H1 (cell line): ENCODE measurements around the gene ABCC9. TPM values are rescaled to one million over a fixed set of nuclear protein-coding genes. Genes with fewer than 3 reads are reported as not detected.

ENCODE experiments used
- CTCF ChIA-PET: fragments of 300-600 bp; sonication (Branson Sonifier 250); formaldehyde crosslinking; loops from one replicate; lab custom pipeline; 2021; ENCODE audit not compliant: partially characterized antibody; lab: Charles Lee
- POLR2A ChIA-PET: fragments of 300-600 bp; sonication (Branson Sonifier 250); formaldehyde crosslinking; loops from one replicate; lab custom pipeline; 2021; ENCODE audit warnings: inconsistent platforms; ENCODE audit not compliant: partially characterized antibody; lab: Charles Lee
- DNase-seq, 2 experiments: peaks; one replicate each; pipeline versions ENCODE4 v3.0.0 to v3.0.0-alpha.2; 2010 to 2022; ENCODE audit warnings: low spot score in 2 of 2, low read depth in 1 of 2, mixed read lengths in 1 of 2
- FAIRE-seq: peaks from 2 replicates; lab custom pipeline; 2011; peaks lifted over from hg19 to GRCh38; lab: Jason Lieb, UNC
- H2AFZ ChIP-seq: 2 replicates; pipeline ENCODE4 v1.8.1; 2012; ENCODE audit warnings: low read length, inconsistent platforms
- H2AK5ac ChIP-seq: 2 replicates; pipeline ENCODE4 v1.6.1; 2013; ENCODE audit warnings: low read depth, low read length
- H2BK120ac ChIP-seq: replicated peaks from 2 replicates; pipeline ENCODE3; 2013; ENCODE audit warnings: low read depth, low read length, inconsistent platforms
- H2BK12ac ChIP-seq: 2 replicates; pipeline ENCODE4 v1.6.1; 2013; ENCODE audit warnings: low read depth, low read length
- H2BK15ac ChIP-seq: 2 replicates; pipeline ENCODE4 v1.6.1; 2013; ENCODE audit warnings: low read length
- H2BK20ac ChIP-seq: 2 replicates; pipeline ENCODE4 v1.6.1; 2013; ENCODE audit warnings: low read length
- H2BK5ac ChIP-seq: 2 replicates; pipeline ENCODE4 v1.6.1; 2013; ENCODE audit warnings: low read depth, low read length
- H3K14ac ChIP-seq: 2 replicates; pipeline ENCODE4 v1.6.1; 2013; ENCODE audit warnings: inconsistent platforms; ENCODE audit not compliant: insufficient read length
- H3K18ac ChIP-seq: 2 replicates; pipeline ENCODE4 v1.6.1; 2013; ENCODE audit warnings: low read length; ENCODE audit errors: extremely low read depth
- H3K23ac ChIP-seq: 2 replicates; pipeline ENCODE4 v1.6.1; 2013; ENCODE audit warnings: inconsistent platforms; ENCODE audit not compliant: insufficient read length
- H3K23me2 ChIP-seq: 2 replicates; pipeline ENCODE4 v1.6.1; 2013; ENCODE audit warnings: low read depth, low read length
- H3K27ac ChIP-seq: 2 replicates; pipeline ENCODE4 v1.6.1; 2011; ENCODE audit warnings: low read depth, low read length, inconsistent platforms
- H3K27me3 ChIP-seq, 4 experiments: replicated peaks in 1 of 4; 1 replicate in 1 of 4; 2 replicates in 3 of 4; pipeline versions ENCODE4 v1.6.1 to v1.8.1; 2011 to 2013; ENCODE audit warnings: low read length in 3 of 4, mild to moderate bottlenecking in 3 of 4, inconsistent platforms in 2 of 4, mixed read lengths in 2 of 4, moderate library complexity in 1 of 4; ENCODE audit not compliant: control insufficient read depth in 3 of 4, insufficient read depth in 3 of 4; ENCODE audit errors: extremely low read depth in 1 of 4
- H3K36me3 ChIP-seq, 4 experiments: 2 replicates each; pipeline versions ENCODE4 v1.6.1 to v1.8.1; 2011 to 2013; ENCODE audit warnings: mild to moderate bottlenecking in 4 of 4, low read length in 3 of 4, moderate library complexity in 2 of 4, control low read depth in 1 of 4, inconsistent platforms in 1 of 4; ENCODE audit not compliant: insufficient read depth in 4 of 4, control insufficient read depth in 2 of 4
- H3K4ac ChIP-seq: replicated peaks from 2 replicates; pipeline ENCODE3; 2013; ENCODE audit warnings: low read length, low read depth, mixed read lengths, inconsistent platforms; ENCODE audit not compliant: insufficient read length
- H3K4me1 ChIP-seq, 4 experiments: replicated peaks in 1 of 4; 1 replicate in 1 of 4; 2 replicates in 3 of 4; pipeline versions ENCODE4 v1.6.1 to v1.8.1; 2011 to 2013; ENCODE audit warnings: low read length in 3 of 4, inconsistent platforms in 2 of 4, mixed read lengths in 1 of 4; ENCODE audit not compliant: insufficient read depth in 4 of 4, control insufficient read depth in 3 of 4
- H3K4me2 ChIP-seq, 2 experiments: 2 replicates each; pipeline versions ENCODE4 v1.6.1 to v1.8.1; 2011 to 2013; ENCODE audit warnings: low read depth in 2 of 2, low read length in 2 of 2, control low read depth in 1 of 2, inconsistent platforms in 1 of 2, mild to moderate bottlenecking in 1 of 2; ENCODE audit not compliant: insufficient read depth in 1 of 2
- H3K4me3 ChIP-seq, 4 experiments: fragments of 200-600, 300-600 bp in 1 of 4; sonication (generic), shearing (Covaris generic), sonication (Bioruptor Twin) in 1 of 4; 2 replicates each; pipeline versions ENCODE4 v1.5.1 to v1.8.1; 2011 to 2016; ENCODE audit warnings: low read length in 4 of 4, low read depth in 3 of 4, control low read depth in 2 of 4, inconsistent platforms in 2 of 4, mild to moderate bottlenecking in 2 of 4, mixed read lengths in 1 of 4, moderate library complexity in 1 of 4; ENCODE audit not compliant: insufficient read depth in 2 of 4; ENCODE audit errors: extremely low read depth in 1 of 4
- H3K56ac ChIP-seq: replicated peaks from 2 replicates; pipeline ENCODE3; 2013; ENCODE audit warnings: low read depth, mild to moderate bottlenecking, mixed read lengths, low read length, inconsistent platforms; ENCODE audit not compliant: insufficient read length
- H3K79me1 ChIP-seq: 2 replicates; pipeline ENCODE4 v1.6.1; 2013; ENCODE audit warnings: low read depth, low read length, control low read depth
- H3K79me2 ChIP-seq, 2 experiments: 2 replicates each; pipeline versions ENCODE4 v1.6.1 to v1.8.1; 2012 to 2013; ENCODE audit warnings: low read length in 2 of 2, mild to moderate bottlenecking in 2 of 2, inconsistent platforms in 1 of 2; ENCODE audit not compliant: insufficient read depth in 2 of 2, control insufficient read depth in 1 of 2
- H3K9ac ChIP-seq, 4 experiments: replicated peaks in 1 of 4; 1 replicate in 1 of 4; 2 replicates in 3 of 4; pipeline versions ENCODE4 v1.6.1 to v1.8.1; 2011 to 2013; ENCODE audit warnings: low read depth in 3 of 4, low read length in 3 of 4, control low read depth in 2 of 4, mild to moderate bottlenecking in 2 of 4, moderate library complexity in 2 of 4, inconsistent platforms in 1 of 4; ENCODE audit errors: extremely low read depth in 1 of 4
- H3K9me3 ChIP-seq, 2 experiments: 2 replicates each; pipeline versions ENCODE4 v1.6.1 to v1.8.1; 2012 to 2013; ENCODE audit warnings: mild to moderate bottlenecking in 2 of 2, moderate library complexity in 2 of 2, control low read depth in 1 of 2, inconsistent platforms in 1 of 2, low read depth in 1 of 2, low read length in 1 of 2, mixed read lengths in 1 of 2; ENCODE audit not compliant: insufficient read depth in 2 of 2
- H4K20me1 ChIP-seq, 2 experiments: replicated peaks in 1 of 2; 2 replicates each; pipeline versions ENCODE3 to v1.8.1; 2011 to 2013; ENCODE audit warnings: inconsistent platforms in 2 of 2, low read length in 2 of 2, mild to moderate bottlenecking in 1 of 2; ENCODE audit not compliant: insufficient read depth in 2 of 2, control insufficient read depth in 1 of 2
- H4K5ac ChIP-seq: 2 replicates; pipeline ENCODE4 v1.6.1; 2013; ENCODE audit warnings: low read length, low read depth, mixed read lengths, inconsistent platforms; ENCODE audit not compliant: insufficient read length
- H4K8ac ChIP-seq: 2 replicates; pipeline ENCODE4 v1.8.0; 2013; ENCODE audit warnings: mild to moderate bottlenecking, moderate library complexity, low read length, inconsistent platforms; ENCODE audit not compliant: insufficient read depth; ENCODE audit errors: extremely low read depth
- H4K91ac ChIP-seq: replicated peaks from 2 replicates; pipeline ENCODE3; 2013; ENCODE audit warnings: low read length, mixed read lengths, inconsistent platforms; ENCODE audit not compliant: insufficient read length
- BACH1 ChIP-seq: IDR thresholded peaks from 2 replicates; pipeline ENCODE4 v1.6.1; 2012; ENCODE audit warnings: low read length, improper control_type of control experiment
- EGR1 ChIP-seq: IDR thresholded peaks from 2 replicates; pipeline ENCODE4 v1.6.1; 2011; ENCODE audit warnings: low read depth, low read length, borderline replicate concordance
- EP300 ChIP-seq, 2 experiments: IDR thresholded peaks; 1 replicate in 1 of 2; 2 replicates in 1 of 2; pipeline ENCODE4 v1.6.1; 2011 to 2012; ENCODE audit warnings: low read depth in 2 of 2, low read length in 2 of 2, mild to moderate bottlenecking in 2 of 2, borderline replicate concordance in 1 of 2, inconsistent platforms in 1 of 2, moderate library complexity in 1 of 2
- EZH2 ChIP-seq: fragments of 200-600 bp; sonication (generic); IDR thresholded peaks from 2 replicates; pipeline ENCODE4 v1.7.1; 2012; ENCODE audit warnings: low read depth, mild to moderate bottlenecking, moderate library complexity, low read length, inconsistent platforms; ENCODE audit not compliant: severe bottlenecking
- HDAC2 ChIP-seq, 2 experiments: fragments of 300-600 bp in 1 of 2; sonication (generic) in 1 of 2; IDR thresholded peaks; 2 replicates each; pipeline ENCODE4 v1.6.1; 2011 to 2012; ENCODE audit warnings: low read depth in 2 of 2, low read length in 2 of 2, mild to moderate bottlenecking in 2 of 2, moderate library complexity in 2 of 2, borderline replicate concordance in 1 of 2, inconsistent platforms in 1 of 2
- MAFK ChIP-seq: IDR thresholded peaks from 2 replicates; pipeline ENCODE4 v1.6.1; 2012; ENCODE audit warnings: low read depth, mild to moderate bottlenecking, improper control_type of control experiment, low read length
- NANOG ChIP-seq: IDR thresholded peaks from 2 replicates; pipeline ENCODE4 v1.6.1; 2011; ENCODE audit warnings: low read length, low read depth, mild to moderate bottlenecking, inconsistent platforms; ENCODE audit not compliant: insufficient read depth, poor library complexity, severe bottlenecking
- NRF1 ChIP-seq: IDR thresholded peaks from 2 replicates; pipeline ENCODE4 v1.6.1; 2011; ENCODE audit warnings: mild to moderate bottlenecking, low read depth, low read length, improper control_type of control experiment
- RBBP5 ChIP-seq: IDR thresholded peaks from 2 replicates; pipeline ENCODE4 v1.7.1; 2012; ENCODE audit warnings: low read depth, mild to moderate bottlenecking, inconsistent platforms, low read length, moderate library complexity, borderline replicate concordance
- RNF2 ChIP-seq: fragments of 200-900, 300-1000 bp; sonication (generic); IDR thresholded peaks from 2 replicates; pipeline ENCODE4 v1.7.1; 2016; ENCODE audit warnings: borderline replicate concordance, low read depth, mild to moderate bottlenecking, antibody characterized with exemption, low read length; ENCODE audit not compliant: poor library complexity, severe bottlenecking; ENCODE audit errors: missing control alignments
- TBP ChIP-seq: IDR thresholded peaks from 2 replicates; pipeline ENCODE4 v1.6.1; 2011; ENCODE audit warnings: low read depth, low read length, improper control_type of control experiment
- ZNF274 ChIP-seq: IDR thresholded peaks from 2 replicates; pipeline ENCODE4 v1.7.0; 2012; ENCODE audit warnings: low read length, borderline replicate concordance; ENCODE audit errors: extremely low read depth
- WGBS, 2 experiments: shearing (Covaris generic) in 1 of 2; methylation state at CpG; one replicate each; pipeline versions ENCODE4 v1.1.6 to v1.1.7; 2013 to 2015; ENCODE audit warnings: low lambda C conversion rate in 2 of 2, mixed read lengths in 2 of 2, inconsistent platforms in 1 of 2, low coverage in 1 of 2, missing lambda C conversion rate in 1 of 2; ENCODE audit not compliant: insufficient replicate concordance in 2 of 2, insufficient coverage in 1 of 2, insufficient read length in 1 of 2; ENCODE audit errors: extremely low coverage in 1 of 2, missing lambda C conversion rate in 1 of 2; 5-methylcytosine and 5-hydroxymethylcytosine counted together
- polyA plus RNA-seq, 7 experiments: library from polyadenylated mRNA; depleted of rRNA in 3 of 7; stranded (reverse) in 5 of 7; unstranded in 2 of 7; fragments of >200 nt in 5 of 7; fragments of 200-250 nt in 2 of 7; gene quantifications; 1 replicate in 5 of 7; 2 replicates in 1 of 7; 4 replicates in 1 of 7; pipeline versions ENCODE4 v1.2.1 to v1.2.3, GENCODE V29; 2011 to 2013; ENCODE audit warnings: missing spikeins in 2 of 7, mixed read lengths in 2 of 7
- total RNA-seq: library from RNA; stranded (reverse); fragmentation: NEBNext Ultra II Directional; extraction: Animal tissue kit (Norgen Biotek cat#: 25700); gene quantifications from 2 replicates; pipeline ENCODE4 v1.2.1, GENCODE V29; 2021
- TF ChIP-seq, protein P1 (sequence below): IDR thresholded peaks from 2 replicates; pipeline ENCODE4 v1.6.1; 2012; ENCODE audit warnings: inconsistent platforms

ABCC9 gene
- total and polyA plus RNA-seq, 2 of the 8 experiments (the other 6 are each of a cell fraction or from before 2014, with no cell fraction given), result under 0.01 TPM; not detected in 1

DNA sequence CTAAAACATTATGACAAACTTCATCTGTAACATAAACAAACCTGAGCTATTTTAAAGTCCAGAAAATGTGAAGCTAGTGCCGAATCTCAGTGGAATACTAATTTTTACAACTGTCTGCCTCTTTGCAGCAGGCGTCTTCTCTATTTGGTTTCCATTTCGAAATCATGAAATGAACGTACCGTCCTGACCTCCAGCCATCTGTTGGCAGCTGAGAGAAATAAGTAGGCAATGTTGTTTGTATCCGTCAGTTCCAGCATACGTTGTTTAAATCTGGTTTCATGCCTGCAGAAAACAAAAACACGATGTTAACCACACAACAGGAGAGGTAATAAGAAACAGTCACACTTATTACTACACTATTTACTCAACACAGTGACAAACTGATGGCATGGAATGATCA lies 112.4 kb downstream of the ABCC9 start:
- no peak for FAIRE-seq
- Histone ChIP-seq H3K23ac (no peak overlapping the region), H3K36me3 (no peaks in the 10 kb centered on the region), H3K9ac (no peak overlapping the region), H3K56ac (no peak overlapping the region), H2AK5ac (no peak overlapping the region), H3K4me3 (no peak overlapping the region), H2BK15ac (no peak overlapping the region), H3K79me2 (no peaks in the 10 kb centered on the region), H3K79me1 (no peaks in the 10 kb centered on the region), H2AFZ (no peak overlapping the region), H4K91ac (no peak overlapping the region), H3K9me3 (no peaks in the 10 kb centered on the region), H3K4ac (no peak overlapping the region), H3K27me3 (no peaks in the 10 kb centered on the region), H4K20me1 (no peaks in the 10 kb centered on the region), H3K27ac (no peak overlapping the region), H4K8ac (no peak overlapping the region), H3K14ac (no peak overlapping the region), H2BK120ac (no peak overlapping the region), H4K5ac (no peak overlapping the region), H3K23me2 (no peaks in the 10 kb centered on the region; the same call in 1 of the 2 replicates), H2BK5ac (no peak overlapping the region), H3K4me1 (no peaks in the 10 kb centered on the region), H2BK12ac (no peak overlapping the region), H3K18ac (no peak overlapping the region), H3K4me2 (no peak overlapping the region), H2BK20ac (no peak overlapping the region)
- ChIA-PET POLR2A (no interaction called here), CTCF (no interaction called here)
- DNase-seq, result no peak
- WGBS, 2 experiments, result 96% methylated on average over 8 of the region's 8 CpGs; no CpG with 5 or more reads in 1 of the 2 experiments
- TF ChIP-seq EP300 (IDR thresholded peaks at IDR 0.05; ENCODE audit: borderline replicate concordance in 1 of 2, low read depth in 2 of 2, low read length in 2 of 2) (no peak), HDAC2 (IDR thresholded peaks at IDR 0.05; ENCODE audit: borderline replicate concordance in 1 of 2, low read depth in 2 of 2, low read length in 2 of 2) (no peak), NRF1 (no peak), EGR1 (no peak), MAFK (no peak), BACH1 (no peak), TBP (no peak), ZNF274 (no peak), RBBP5 (no peak), RNF2 (no peak), EZH2 (no peak), NANOG (no peak)
- TF ChIP-seq, protein P1, sequence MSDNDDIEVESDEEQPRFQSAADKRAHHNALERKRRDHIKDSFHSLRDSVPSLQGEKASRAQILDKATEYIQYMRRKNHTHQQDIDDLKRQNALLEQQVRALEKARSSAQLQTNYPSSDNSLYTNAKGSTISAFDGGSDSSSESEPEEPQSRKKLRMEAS, result no peak
